OCI-LY1 (cell line): ENCODE data around the gene PRPSAP1.

ENCODE experiments used
- CTCF ChIP-seq: fragments of 200-600 bp; sonication (generic), shearing (Covaris generic); IDR thresholded peaks from 2 replicates; pipeline ENCODE4 v1.5.1; 2017; ENCODE audit warnings: mild to moderate bottlenecking, antibody characterized with exemption, low read length, moderate library complexity, mixed read lengths
- EZH2 ChIP-seq: fragments of 200-600 bp; sonication (generic), shearing (Covaris generic); IDR thresholded peaks from 2 replicates; pipeline ENCODE4 v1.8.0; 2017; ENCODE audit warnings: borderline replicate concordance, mixed run types, mild to moderate bottlenecking, antibody characterized with exemption, low read length, moderate library complexity, mixed read lengths

- no peak for TF ChIP-seq CTCF
- no peak for TF ChIP-seq EZH2
Observed at GRCh38 chr17:76296889-76297288, 56.8 kb downstream of the PRPSAP1 start.
